Stimulated activated CD8-positive, alpha-beta memory T cell treated with anti-CD3 and anti-CD28 coated beads, Interleukin-7, amount 100 ng/mL, for 4 hours (primary cell): ENCODE measurements around the gene TMEM150A.
"Not testable (repeated sequence)": the region's sequence is repeated elsewhere in the genome, so short reads cannot be mapped to it uniquely, and the experiment has no call there.

ENCODE experiments used
- DNase-seq, 2 donors: peaks; one replicate each; pipeline ENCODE4 v3.0.0-alpha.2; 2020; ENCODE audit warnings: low read depth in 2 of 2

TMEM150A gene

GRCh38 chr2:85593023-85593422 is 9.5 kb downstream of the TMEM150A start:
- no peak for DNase-seq

GRCh38 chr2:85592299-85592698 is 10.2 kb downstream of the TMEM150A start:
- DNase-seq = not testable (repeated sequence)

GRCh38 chr2:85591563-85591962 is 10.9 kb downstream of the TMEM150A start:
- DNase-seq = no peak

GRCh38 chr2:85590950-85591349 is 11.5 kb downstream of the TMEM150A start:
- no peak for DNase-seq

GRCh38 chr2:85589982-85590791 is 12.3 kb downstream of the TMEM150A start:
- no peak for DNase-seq

- no peak for DNase-seq
These were observed 13.3 kb downstream of the TMEM150A start for GRCh38 chr2:85589181-85589580.

DNA sequence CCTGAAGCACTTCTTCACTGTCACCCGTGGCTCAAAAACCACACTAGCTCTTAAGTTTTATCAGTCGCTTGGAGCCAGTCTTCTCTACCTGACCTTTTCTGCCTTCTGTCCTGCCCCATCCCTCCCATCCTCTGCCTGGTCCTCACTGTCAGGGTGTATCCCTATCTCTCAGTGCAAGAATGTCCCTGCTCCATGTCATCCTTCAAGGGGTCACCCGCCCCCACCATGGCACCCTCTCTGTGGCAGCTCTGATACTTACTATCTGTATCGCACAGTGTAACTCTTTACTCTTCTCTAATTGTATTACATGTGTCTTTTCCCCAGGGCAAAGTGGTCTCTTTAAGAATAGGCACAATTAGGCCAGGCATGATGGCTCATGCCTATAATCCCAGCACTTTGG is 13.9 kb downstream of the TMEM150A start:
- no peak for DNase-seq

DNA sequence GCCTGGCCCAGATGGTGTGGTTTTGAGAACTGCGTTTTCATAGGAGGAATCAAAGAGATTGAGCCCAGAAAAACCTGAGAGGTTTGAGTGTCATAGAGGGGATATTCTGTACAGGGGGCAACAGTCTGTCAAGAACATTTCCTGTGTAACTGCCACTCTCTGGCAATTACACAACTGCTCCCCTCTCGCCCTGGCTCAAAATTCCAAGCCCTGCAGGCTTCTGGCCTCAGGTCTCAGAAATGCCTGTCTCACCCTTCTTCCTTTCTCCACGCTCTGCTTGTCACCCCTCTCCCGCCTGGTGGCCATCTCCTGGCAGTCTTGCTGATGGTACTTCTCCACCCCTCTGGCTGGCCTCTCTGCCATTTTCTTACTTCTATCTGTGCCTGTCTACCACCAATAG is 14.3 kb downstream of the TMEM150A start:
- no peak for DNase-seq

GRCh38 chr2:85585781-85586105 is 16.8 kb downstream of the TMEM150A start:
- no peak for DNase-seq

- DNase-seq = no peak
These were observed 17.4 kb downstream of the TMEM150A start for GRCh38 chr2:85584857-85585780.

- peak in 1 of 2 donors; percentile 40 for DNase-seq
These were observed 18.1 kb downstream of the TMEM150A start, which contains the start of gene VAMP5 for GRCh38 chr2:85584354-85584856. Gene VAMP5, plus strand, starts transcription at chr2:85584431. Its CDS starts 60 bp downstream, at chr2:85584491.

GRCh38 chr2:85583667-85584353 is 18.7 kb downstream of the TMEM150A start:
- no peak for DNase-seq

GRCh38 chr2:85582492-85582891 is 20.0 kb downstream of the TMEM150A start:
- DNase-seq = no peak

- no peak for DNase-seq
These were observed 22.3 kb downstream of the TMEM150A start for GRCh38 chr2:85580206-85580605.

GRCh38 chr2:85579266-85579935 is 23.1 kb downstream of the TMEM150A start:
- DNase-seq = no peak

DNA sequence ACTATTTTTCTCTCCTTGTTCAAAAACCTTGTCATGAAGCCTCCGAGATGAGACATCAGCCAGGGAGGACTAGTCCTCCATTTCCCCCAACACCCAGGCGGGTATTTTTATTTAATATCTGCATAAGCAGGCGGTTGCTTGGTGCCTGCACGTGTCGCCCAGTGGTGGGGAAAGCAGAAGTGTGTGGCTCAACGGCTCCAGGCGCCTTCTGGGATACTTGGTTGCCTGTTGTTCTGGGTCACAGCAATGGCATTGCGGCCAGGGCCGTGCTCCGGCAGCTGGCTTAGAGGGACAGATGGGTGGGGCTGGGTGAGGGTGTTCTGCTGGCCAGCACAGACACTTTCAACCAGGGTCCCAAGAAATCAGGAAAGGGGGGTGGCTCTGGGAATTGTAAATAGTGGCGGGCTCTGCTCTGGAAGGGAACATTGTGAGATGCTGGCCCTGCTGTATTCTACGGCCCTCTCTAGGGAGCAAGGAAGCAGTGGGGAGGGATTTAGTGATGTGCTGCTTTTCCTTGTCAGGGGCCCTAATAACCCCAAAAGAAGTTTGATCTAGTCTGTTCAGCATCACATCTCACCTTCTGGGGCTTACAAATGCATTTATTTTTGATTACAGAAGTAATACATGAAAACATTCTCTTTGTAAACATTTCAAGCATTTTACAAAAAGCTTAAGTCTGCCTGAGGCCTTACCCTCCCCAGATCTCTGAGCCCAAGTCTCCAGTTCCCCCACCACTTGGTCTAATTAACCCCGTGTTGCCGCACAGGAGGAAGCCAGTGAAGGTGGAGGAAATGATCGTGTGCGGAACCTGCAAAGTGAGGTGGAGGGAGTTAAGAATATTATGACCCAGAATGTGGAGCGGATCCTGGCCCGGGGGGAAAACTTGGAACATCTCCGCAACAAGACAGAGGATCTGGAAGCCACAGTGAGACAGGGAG is 24.0 kb downstream of the TMEM150A start:
- DNase-seq = no peak

DNA sequence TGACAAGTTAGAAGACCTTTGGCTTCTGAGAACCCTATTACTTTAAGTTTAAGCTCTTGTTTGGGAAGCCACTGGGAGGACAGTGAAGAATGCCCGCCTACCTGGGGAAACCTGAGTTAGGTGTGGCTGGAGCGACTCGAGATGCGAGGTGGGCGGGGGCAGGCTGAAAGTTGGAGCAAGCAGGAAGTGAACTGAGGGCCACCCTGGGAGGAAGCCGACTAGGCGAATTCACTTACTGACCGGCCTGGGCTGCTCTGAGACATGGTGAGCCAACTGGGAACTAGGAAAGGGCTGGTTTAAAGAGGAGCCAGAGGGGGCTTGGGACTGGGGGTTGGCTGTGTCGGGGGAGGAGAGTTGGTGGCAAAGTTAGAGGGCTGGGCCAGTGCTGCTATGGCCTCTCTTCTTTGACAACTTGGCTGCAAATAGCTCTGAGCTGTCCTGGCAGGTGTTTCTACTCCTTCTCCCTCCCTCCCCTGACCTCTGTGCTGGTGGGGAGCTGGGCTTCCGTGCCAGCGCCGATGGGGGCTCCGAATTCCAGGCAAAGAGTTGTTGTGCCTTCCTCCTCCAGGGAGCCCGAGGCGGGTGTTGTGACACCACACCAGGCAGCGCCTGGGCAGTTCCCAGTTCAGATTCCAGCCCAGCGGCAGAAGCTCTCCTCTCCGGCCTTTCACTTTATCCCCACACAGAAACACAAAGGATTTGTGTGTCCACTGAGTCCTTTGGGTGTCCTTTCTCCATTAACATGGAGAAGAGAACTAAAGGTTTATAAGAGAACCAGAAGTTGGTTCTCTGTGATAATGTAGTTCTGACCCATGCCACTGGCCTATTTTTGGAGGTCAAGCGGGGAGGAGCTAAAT is 24.9 kb downstream of the TMEM150A start, which contains the start of gene VAMP8:
Gene VAMP8 (plus strand): TSS at position 201 of the 857 bp plus-strand sequence. CDS start 61 bp downstream, at position 262.
- peak; percentile 31 to 55 for DNase-seq

- DNase-seq = no peak
These were observed 25.5 kb downstream of the TMEM150A start for GRCh38 chr2:85577063-85577385.

DNA sequence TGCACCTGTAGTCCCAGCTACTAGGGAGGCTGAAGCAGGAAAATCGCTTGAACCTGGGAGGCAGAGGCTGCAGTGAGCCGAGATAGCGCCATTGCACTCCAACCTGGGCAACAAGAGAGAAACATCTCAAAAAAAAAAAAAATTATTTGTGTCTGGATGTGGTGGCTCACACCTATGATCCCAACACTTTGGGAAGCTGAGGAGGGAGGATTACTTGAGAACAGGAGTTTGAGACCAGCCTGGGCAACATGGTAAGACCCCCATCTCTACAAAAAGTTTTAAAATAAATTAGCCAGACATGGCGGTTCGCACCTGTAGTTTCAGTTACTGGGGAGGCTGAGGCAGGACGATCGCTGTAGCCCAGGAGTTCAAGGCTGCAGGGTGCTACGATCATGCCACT is 26.8 kb downstream of the TMEM150A start:
- no peak for DNase-seq
